SK-N-SH treated with all-trans-retinoic acid at 6 μM for 48 hours (cell line): ENCODE data around the gene SH3GLB1.

Experiments
- ATAC-seq: fragments of 200-7000 bp; cut with Tn5 transposase; 3 replicates; pipeline ENCODE4 v1.9.1; 2020; ENCODE audit warnings: mild to moderate bottlenecking, moderate library complexity
- ARNTL ChIP-seq: fragments of 450-650 bp; formaldehyde crosslinking; IDR thresholded peaks from 2 replicates; pipeline ENCODE4 v1.5.0; 2020; ENCODE audit warnings: low read depth, mild to moderate bottlenecking, moderate library complexity, borderline replicate concordance
- BACH2 ChIP-seq: fragments of 250-450 bp; sonication (Bioruptor Pico); IDR thresholded peaks from 2 replicates; pipeline ENCODE4 v1.9.0; 2021; ENCODE audit warnings: mild to moderate bottlenecking, borderline replicate concordance
- CREB5 ChIP-seq: fragments of 250-450 bp; sonication (Bioruptor Pico); IDR thresholded peaks from 2 replicates; pipeline ENCODE4 v1.5.1; 2020; ENCODE audit warnings: low read depth, mild to moderate bottlenecking, moderate library complexity
- CSDC2 ChIP-seq: fragments of 250-450 bp; sonication (Bioruptor Pico); IDR thresholded peaks from 2 replicates; pipeline ENCODE4 v1.5.0; 2020; ENCODE audit warnings: mild to moderate bottlenecking, moderate library complexity
- CSRNP3 ChIP-seq: fragments of 250-450 bp; sonication (Bioruptor Pico); IDR thresholded peaks from 2 replicates; pipeline ENCODE4 v1.5.1; 2021; ENCODE audit warnings: mild to moderate bottlenecking, moderate library complexity
- ESRRG ChIP-seq: fragments of 250-450 bp; sonication (Bioruptor Pico); IDR thresholded peaks from 2 replicates; pipeline ENCODE4 v1.6.1; 2021; ENCODE audit warnings: mild to moderate bottlenecking
- GLIS3 ChIP-seq: fragments of 250-450 bp; sonication (Bioruptor Pico); IDR thresholded peaks from 2 replicates; pipeline ENCODE4 v1.5.0; 2020; ENCODE audit warnings: mild to moderate bottlenecking, moderate library complexity
- ISL1 ChIP-seq: fragments of 250-450 bp; sonication (Bioruptor Pico); IDR thresholded peaks from 2 replicates; pipeline ENCODE4 v2.1.2; 2022; ENCODE audit warnings: mild to moderate bottlenecking, moderate library complexity
- OSR1 ChIP-seq: fragments of 250-450 bp; sonication (Bioruptor Pico); IDR thresholded peaks from 2 replicates; pipeline ENCODE4 v1.8.0; 2022; ENCODE audit warnings: moderate library complexity, mild to moderate bottlenecking, inconsistent platforms
- PATZ1 ChIP-seq: fragments of 250-450 bp; sonication (Bioruptor Pico); IDR thresholded peaks from 2 replicates; pipeline ENCODE4 v1.8.0; 2020; ENCODE audit warnings: mild to moderate bottlenecking, moderate library complexity, borderline replicate concordance
- POU6F1 ChIP-seq: fragments of 250-450 bp; sonication (Bioruptor Pico); IDR thresholded peaks from 2 replicates; pipeline ENCODE4 v1.8.0; 2021; ENCODE audit warnings: low read depth, mild to moderate bottlenecking, moderate library complexity, borderline replicate concordance
- PPARA ChIP-seq: fragments of 250-450 bp; sonication (Bioruptor Pico); IDR thresholded peaks from 2 replicates; pipeline ENCODE4 v1.5.0; 2020; ENCODE audit warnings: mild to moderate bottlenecking, borderline replicate concordance
- RARB ChIP-seq: fragments of 250-450 bp; sonication (Bioruptor Pico); IDR thresholded peaks from 2 replicates; pipeline ENCODE4 v1.8.0; 2021; ENCODE audit warnings: mild to moderate bottlenecking, moderate library complexity
- SNAI2 ChIP-seq: fragments of 250-450 bp; sonication (Bioruptor Pico); IDR thresholded peaks from 2 replicates; pipeline ENCODE4 v1.5.0; 2020; ENCODE audit warnings: mild to moderate bottlenecking, moderate library complexity
- TOX ChIP-seq: fragments of 250-450 bp; sonication (Bioruptor Pico); IDR thresholded peaks from 2 replicates; pipeline ENCODE4 v1.8.0; 2021; ENCODE audit warnings: mild to moderate bottlenecking, moderate library complexity, borderline replicate concordance
- TSHZ2 ChIP-seq: fragments of 250-450 bp; sonication (Bioruptor Pico); IDR thresholded peaks from 2 replicates; pipeline ENCODE4 v1.5.0; 2020; ENCODE audit warnings: mild to moderate bottlenecking, moderate library complexity
- ZC3H10 ChIP-seq: fragments of 250-450 bp; sonication (Bioruptor Pico); IDR thresholded peaks from 2 replicates; pipeline ENCODE4 v1.5.1; 2021; ENCODE audit warnings: mild to moderate bottlenecking, moderate library complexity
- ZFP3 ChIP-seq: fragments of 250-450 bp; sonication (Bioruptor Pico); IDR thresholded peaks from 2 replicates; pipeline ENCODE4 v1.5.0; 2020; ENCODE audit warnings: mild to moderate bottlenecking, moderate library complexity
- ZFP30 ChIP-seq: fragments of 450-650 bp; formaldehyde crosslinking; IDR thresholded peaks from 2 replicates; pipeline ENCODE4 v1.5.0; 2022; ENCODE audit warnings: mild to moderate bottlenecking, moderate library complexity
- ZNF565 ChIP-seq: fragments of 450-650 bp; formaldehyde crosslinking; conservative IDR thresholded peaks from 2 replicates; pipeline ENCODE4 v1.5.0; 2020; ENCODE audit warnings: low read depth, mild to moderate bottlenecking, moderate library complexity
- ZNF70 ChIP-seq: fragments of 450-650 bp; formaldehyde crosslinking; IDR thresholded peaks from 2 replicates; pipeline ENCODE4 v1.5.0; 2020; ENCODE audit warnings: mild to moderate bottlenecking, moderate library complexity

The SH3GLB1 gene

GRCh38 chr1:86782482-86782881 lies 78.1 kb downstream of the SH3GLB1 start (continued):
- TF ChIP-seq CSRNP3 (CRISPR knock-in tag) (no peak), ZNF70 (CRISPR knock-in tag) (no peak), ZNF565 (CRISPR knock-in tag) (no peak)

- ATAC-seq: no peak
- TF ChIP-seq PPARA (CRISPR knock-in tag) (no peak), BACH2 (CRISPR knock-in tag) (no peak), CSRNP3 (CRISPR knock-in tag) (no peak), ZFP30 (no peak), GLIS3 (no peak), OSR1 (CRISPR knock-in tag) (no peak), RARB (CRISPR knock-in tag) (no peak), PATZ1 (CRISPR knock-in tag) (no peak)
- TF ChIP-seq, all 23 proteins: peak for 0
Observed at GRCh38 chr1:86787621-86788020, 83.2 kb downstream of the SH3GLB1 start.

- peak; percentile 89 for ATAC-seq
- TF ChIP-seq PPARA (CRISPR knock-in tag): no peak
- 0 out of 2 replicates have a peak, but pooled peaks have one; percentile 61 for TF ChIP-seq CSDC2 (CRISPR knock-in tag)
- peak; percentile 26; the same call in 1 of the 2 replicates for TF ChIP-seq ZFP3
- no peak for TF ChIP-seq ZFP30
- TF ChIP-seq GLIS3: no peak
- no peak for TF ChIP-seq POU6F1 (CRISPR knock-in tag)
- no peak; the same call in 1 of the 2 replicates for TF ChIP-seq TOX
- no peak for TF ChIP-seq ZNF565 (CRISPR knock-in tag)
- no peak for TF ChIP-seq SNAI2
- no peak for TF ChIP-seq TSHZ2 (CRISPR knock-in tag)
- peak; percentile 96 for TF ChIP-seq ISL1 (CRISPR knock-in tag)
- no peak for TF ChIP-seq RARB (CRISPR knock-in tag)
- TF ChIP-seq ZNF70 (CRISPR knock-in tag): no peak
- no peak for TF ChIP-seq ARNTL (CRISPR knock-in tag)
- TF ChIP-seq BACH2 (CRISPR knock-in tag): no peak
- TF ChIP-seq PATZ1 (CRISPR knock-in tag): peak; percentile 86
- no peak; the same call in 1 of the 2 replicates for TF ChIP-seq CSRNP3 (CRISPR knock-in tag)
- TF ChIP-seq CREB5: peak; percentile 64; the same call in 1 of the 2 replicates
- TF ChIP-seq ESRRG (CRISPR knock-in tag): no peak
- TF ChIP-seq ZC3H10 (CRISPR knock-in tag): no peak; the same call in 1 of the 2 replicates
Observed at GRCh38 chr1:86788300-86789206, 84.2 kb downstream of the SH3GLB1 start.
